Right atrium auricular region (tissue), 2 donors: ENCODE results near the gene DDIT3. TPM values are rescaled to one million over a fixed set of nuclear protein-coding genes. Genes with fewer than 3 reads are reported as not detected.

Experiments
- DNase-seq: peaks from one replicate; pipeline ENCODE4 v3.0.0-alpha.2; 2019; ENCODE audit warnings: low spot score
- H3K27ac ChIP-seq, 2 donors: fragments of 200-600 bp; sonication (generic); 1 replicate in 1 of 2; 2 replicates in 1 of 2; pipeline ENCODE4 v1.5.1; 2016 to 2019
- H3K27me3 ChIP-seq, 2 donors: fragments of 200-600 bp; sonication (generic); one replicate each; pipeline versions ENCODE4 v1.5.1 to v1.6.0; 2017 to 2019
- H3K36me3 ChIP-seq: fragments of 200-600 bp; sonication (generic); one replicate; pipeline ENCODE4 v1.5.1; 2016
- H3K4me1 ChIP-seq, 2 donors: fragments of 200-600 bp; sonication (generic); one replicate each; pipeline versions ENCODE4 v1.5.1 to v1.6.0; 2017 to 2019
- H3K4me3 ChIP-seq, 2 donors: fragments of 200-600 bp; sonication (generic); 1 replicate in 1 of 2; 2 replicates in 1 of 2; pipeline ENCODE4 v1.5.1; 2017 to 2019; ENCODE audit warnings: mild to moderate bottlenecking in 1 of 2, moderate library complexity in 1 of 2
- H3K9me3 ChIP-seq, 2 donors: fragments of 200-600 bp; sonication (generic); one replicate each; pipeline ENCODE4 v1.5.1; 2019
- CTCF ChIP-seq, 2 donors: fragments of 200-600 bp; sonication (generic); IDR thresholded peaks; one replicate each; pipeline ENCODE4 v1.5.1; 2019; ENCODE audit warnings: antibody characterized with exemption in 2 of 2
- total RNA-seq, 2 donors: library from RNA; depleted of rRNA; stranded (reverse); fragments of >200 nt; gene quantifications; one replicate each; pipeline ENCODE4 v1.1.0, GENCODE V29; 2016

Gene DDIT3
- total RNA-seq, 2 donors from 2014 or later, result 19.8 to 25.0 TPM

DNA sequence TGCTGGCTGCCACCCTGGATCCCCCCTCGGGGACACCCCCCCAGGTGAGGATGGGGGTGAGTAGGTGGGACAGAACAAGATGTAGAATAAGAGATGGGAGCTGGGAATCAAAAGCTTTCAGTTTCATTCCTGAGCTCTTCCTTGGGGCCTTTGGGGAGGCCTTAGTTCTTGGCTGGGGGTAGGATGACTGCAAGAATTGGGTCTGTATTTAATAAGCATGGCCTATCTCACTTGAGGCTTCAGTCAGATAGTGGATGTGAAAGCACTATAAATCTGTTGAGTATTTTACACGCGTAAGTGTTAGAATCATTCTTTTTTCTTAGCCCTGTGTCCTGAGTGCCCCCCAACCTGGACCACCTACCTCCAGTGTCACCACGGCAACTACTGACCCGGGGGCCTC lies 6.9 kb upstream of the DDIT3 start:
- Histone ChIP-seq H3K27ac (no peak overlapping the region), H3K4me1 (peaks cover 0 to 32% of the 10 kb centered on the region in 2 donors), H3K9me3 (no peaks in the 10 kb centered on the region), H3K27me3 (no peaks in the 10 kb centered on the region), H3K36me3 (peaks cover 83% of the 10 kb centered on the region), H3K4me3 (no peak overlapping the region)
- no peak for TF ChIP-seq CTCF (IDR thresholded peaks at IDR 0.05)
- no peak for DNase-seq

DNA sequence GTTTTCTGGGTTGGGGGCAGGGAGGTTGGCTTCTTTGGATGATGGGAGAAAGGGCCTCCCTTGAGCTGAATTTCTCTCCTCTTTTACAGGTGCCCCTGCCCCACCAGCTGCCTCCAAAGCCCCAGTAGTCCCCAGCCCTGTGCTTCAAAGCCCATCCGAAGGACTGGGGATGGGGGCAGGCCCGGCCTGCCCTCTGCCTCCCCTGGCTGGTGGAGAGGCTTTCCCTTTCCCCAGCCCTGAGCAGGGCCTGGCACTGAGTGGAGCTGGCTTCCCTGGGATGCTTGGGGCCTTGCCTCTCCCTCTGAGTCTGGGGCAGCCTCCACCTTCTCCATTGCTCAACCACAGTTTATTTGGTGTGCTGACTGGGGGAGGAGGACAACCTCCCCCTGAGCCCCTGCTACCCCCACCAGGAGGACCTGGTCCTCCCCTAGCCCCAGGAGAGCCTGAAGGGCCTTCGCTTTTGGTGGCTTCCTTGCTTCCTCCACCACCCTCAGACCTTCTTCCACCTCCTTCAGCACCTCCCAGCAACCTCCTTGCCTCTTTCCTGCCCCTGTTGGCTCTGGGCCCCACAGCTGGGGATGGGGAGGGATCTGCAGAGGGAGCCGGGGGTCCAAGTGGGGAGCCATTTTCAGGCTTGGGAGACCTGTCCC lies 6.3 kb upstream of the DDIT3 start:
- no peak overlapping the region for H3K27ac ChIP-seq
- H3K9me3 ChIP-seq, result no peaks in the 10 kb centered on the region
- no peaks in the 10 kb centered on the region for H3K27me3 ChIP-seq
- no peak overlapping the region for H3K4me3 ChIP-seq
- H3K36me3 ChIP-seq, result peaks cover 77% of the 10 kb centered on the region
- no peak for DNase-seq
- TF ChIP-seq CTCF (IDR thresholded peaks at IDR 0.05), result no peak
- peaks cover 0 to 37% of the 10 kb centered on the region in 2 donors for H3K4me1 ChIP-seq

DNA sequence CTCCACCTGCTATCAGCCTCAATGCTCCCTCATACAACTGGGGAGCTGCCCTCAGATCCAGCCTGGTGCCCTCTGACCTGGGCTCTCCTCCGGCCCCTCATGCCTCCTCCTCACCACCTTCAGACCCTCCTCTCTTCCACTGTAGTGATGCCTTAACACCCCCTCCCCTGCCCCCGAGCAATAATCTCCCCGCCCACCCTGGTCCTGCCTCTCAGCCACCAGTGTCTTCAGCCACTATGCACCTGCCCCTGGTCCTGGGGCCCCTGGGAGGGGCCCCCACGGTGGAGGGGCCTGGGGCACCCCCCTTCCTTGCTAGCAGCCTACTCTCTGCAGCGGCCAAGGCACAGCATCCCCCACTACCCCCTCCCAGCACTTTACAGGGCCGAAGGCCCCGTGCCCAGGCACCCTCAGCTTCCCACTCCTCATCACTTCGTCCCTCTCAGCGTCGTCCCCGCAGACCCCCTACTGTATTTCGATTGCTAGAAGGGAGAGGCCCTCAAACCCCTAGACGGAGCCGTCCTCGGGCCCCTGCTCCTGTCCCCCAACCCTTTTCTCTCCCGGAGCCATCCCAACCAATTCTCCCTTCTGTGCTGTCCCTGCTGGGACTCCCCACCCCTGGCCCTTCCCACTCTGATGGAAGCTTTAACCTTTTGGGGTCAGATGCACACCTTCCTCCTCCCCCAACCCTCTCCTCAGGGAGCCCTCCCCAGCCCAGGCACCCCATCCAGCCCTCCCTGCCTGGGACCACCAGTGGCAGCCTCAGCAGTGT lies 5.5 kb upstream of the DDIT3 start:
- peaks cover 69% of the 10 kb centered on the region for H3K36me3 ChIP-seq
- no peak for DNase-seq

DNA sequence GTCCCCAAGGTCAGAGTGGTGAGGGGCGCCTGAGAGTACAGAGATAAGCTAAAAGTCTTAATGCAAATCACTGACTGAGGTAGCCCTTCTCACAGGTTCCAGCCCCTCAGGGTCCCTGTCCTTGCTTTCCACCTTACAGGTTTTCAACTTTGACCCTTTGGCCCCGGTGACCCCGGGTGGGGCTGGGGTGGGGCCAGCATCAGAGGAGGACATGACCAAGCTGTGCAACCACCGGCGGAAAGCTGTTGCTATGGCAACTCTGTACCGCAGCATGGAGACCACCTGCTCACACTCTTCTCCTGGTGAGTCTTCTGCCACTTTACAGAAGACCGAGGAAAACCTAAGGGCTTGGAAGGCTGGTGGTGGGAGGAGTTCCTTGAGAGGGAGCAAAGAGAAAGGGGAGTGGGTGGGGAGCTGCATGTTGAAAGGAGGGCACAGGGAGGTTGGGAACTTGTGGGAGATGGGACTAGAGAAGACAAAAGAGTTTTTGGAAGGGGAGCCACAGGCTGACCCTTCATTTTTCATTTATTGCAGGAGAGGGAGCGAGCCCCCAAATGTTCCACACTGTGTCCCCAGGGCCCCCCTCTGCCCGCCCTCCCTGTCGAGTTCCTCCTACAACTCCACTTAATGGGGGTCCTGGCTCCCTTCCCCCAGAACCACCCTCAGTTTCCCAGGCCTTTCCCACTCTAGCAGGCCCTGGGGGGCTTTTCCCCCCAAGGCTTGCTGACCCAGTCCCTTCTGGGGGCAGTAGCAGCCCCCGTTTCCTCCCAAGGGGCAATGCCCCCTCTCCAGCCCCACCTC lies 4.7 kb upstream of the DDIT3 start:
- no peak for DNase-seq
- Histone ChIP-seq H3K27me3 (no peaks in the 10 kb centered on the region), H3K36me3 (peaks cover 62% of the 10 kb centered on the region), H3K9me3 (no peaks in the 10 kb centered on the region), H3K27ac (no peak overlapping the region), H3K4me3 (no peak overlapping the region), H3K4me1 (peaks cover 0 to 47% of the 10 kb centered on the region in 2 donors)
- no peak for TF ChIP-seq CTCF (IDR thresholded peaks at IDR 0.05)

More for the DNA sequence above, 5.5 kb upstream of the DDIT3 start:
- no peak overlapping the region for H3K4me3 ChIP-seq
- TF ChIP-seq CTCF (IDR thresholded peaks at IDR 0.05), result no peak
- H3K9me3 ChIP-seq, result no peaks in the 10 kb centered on the region
- H3K4me1 ChIP-seq, result peaks cover 0 to 45% of the 10 kb centered on the region in 2 donors
- H3K27me3 ChIP-seq, result no peaks in the 10 kb centered on the region
- no peak overlapping the region for H3K27ac ChIP-seq

DNA sequence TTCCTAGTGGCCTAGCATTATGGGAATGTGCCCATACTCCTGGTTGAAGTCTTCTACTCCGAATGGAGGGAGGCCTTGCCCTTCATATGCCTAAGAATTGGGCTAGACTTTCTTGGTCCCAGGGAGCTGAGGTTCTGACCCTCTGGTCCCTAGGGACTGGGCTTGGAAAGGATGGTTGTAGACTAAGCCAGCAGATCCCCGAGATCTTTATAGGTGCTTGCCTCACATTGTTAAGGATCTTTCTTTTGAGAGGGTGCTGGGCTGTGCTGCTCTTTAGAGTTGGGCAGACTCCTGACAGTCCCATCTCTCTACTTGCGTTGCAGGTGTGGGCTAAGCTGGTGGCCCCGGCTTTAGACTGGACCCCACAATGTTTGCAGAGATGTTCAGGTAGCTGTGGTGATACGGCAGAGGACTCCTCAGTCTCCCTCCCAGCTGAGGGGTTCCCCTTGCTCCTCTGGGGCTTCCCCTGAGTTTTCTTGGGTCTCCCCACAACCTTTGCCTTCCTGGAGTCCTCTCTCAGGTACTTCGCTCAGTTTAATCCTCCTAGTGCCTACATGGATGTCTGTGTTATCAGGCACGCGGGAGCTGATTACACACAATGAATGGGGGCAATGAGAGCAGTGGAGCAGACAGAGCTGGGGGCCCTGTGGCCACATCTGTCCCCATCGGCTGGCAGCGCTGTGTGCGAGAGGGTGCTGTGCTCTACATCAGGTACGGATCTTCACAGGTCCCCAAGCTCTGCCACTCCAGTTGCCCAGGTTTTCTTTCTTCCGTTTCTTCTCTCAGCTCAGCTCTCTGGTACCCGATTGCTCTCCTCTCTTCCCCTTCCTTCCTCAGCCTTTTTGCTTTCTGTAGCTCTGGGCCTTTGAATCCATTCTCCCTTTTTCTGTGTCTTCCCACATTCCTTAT lies 3.6 kb upstream of the DDIT3 start:
- H3K36me3 ChIP-seq, result peaks cover 51% of the 10 kb centered on the region
- no peaks in the 10 kb centered on the region for H3K9me3 ChIP-seq
- TF ChIP-seq CTCF (IDR thresholded peaks at IDR 0.05), result no peak
- H3K4me1 ChIP-seq, result peaks cover 0 to 53% of the 10 kb centered on the region in 2 donors
- no peaks in the 10 kb centered on the region for H3K27me3 ChIP-seq
- peak overlapping the region; percentile 97 to 100 for H3K27ac ChIP-seq
- DNase-seq, result no peak
- H3K4me3 ChIP-seq, result peak overlapping the region; percentile 93 to 97
